ENCODE measurements around the gene TRIL. TPM values are rescaled to one million over a fixed set of nuclear protein-coding genes. Genes with fewer than 3 reads are reported as not detected.

The TRIL gene
- total and polyA plus RNA-seq, 9 of the 15 experiments (the other 6 are each of a cell fraction or from before 2014, with no cell fraction given): not detected

DNA sequence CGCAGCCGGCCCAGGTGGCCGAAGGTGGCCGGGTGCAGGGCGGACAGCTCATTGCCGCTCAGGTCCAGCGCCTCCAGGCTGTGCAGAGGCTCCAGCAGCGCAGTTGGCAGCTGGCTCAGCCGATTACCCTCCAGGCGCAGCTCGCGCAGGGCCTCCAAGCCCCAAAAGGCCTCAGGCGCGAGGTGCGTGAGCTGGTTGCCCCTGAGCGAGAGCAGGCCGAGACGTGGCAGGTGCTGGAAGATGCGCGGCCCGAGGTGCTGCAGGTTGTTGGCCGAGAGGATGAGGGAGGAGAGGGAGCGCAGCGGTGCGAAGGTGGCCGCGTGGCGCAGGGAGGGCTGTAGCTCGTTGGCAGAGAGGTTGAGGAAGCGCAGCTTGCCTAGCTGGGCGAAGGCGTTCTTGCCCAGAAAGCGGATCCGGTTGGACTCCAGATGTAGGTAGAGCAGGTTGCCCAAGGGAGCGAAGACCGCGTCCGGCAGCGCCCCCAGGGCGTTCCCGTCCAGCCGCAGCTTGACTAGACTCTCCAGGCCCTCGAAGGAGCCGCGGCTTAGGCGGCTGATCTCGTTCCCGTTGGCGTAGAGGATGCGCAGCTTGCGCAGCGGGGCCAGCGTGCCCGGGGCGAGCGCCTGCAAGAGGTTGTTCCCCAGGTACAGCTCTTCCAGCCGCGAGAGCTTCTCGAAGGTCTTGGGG lies 923 bp downstream of the TRIL start:
- in situ Hi-C loops (cut with MboI): no loop called here
- ChIA-PET POLR2A (no interaction called here), CTCF (ENCODE audit: low intra/inter-chr PET ratio) (no interaction called here)
- FAIRE-seq (no peak), DNase-seq (ENCODE audit: extremely low read depth in 1 of 4, low spot score in 3 of 4) (no peak), ATAC-seq (no peak)
- Histone ChIP-seq H3K79me2 (ENCODE audit: control insufficient read depth, insufficient read depth, low read length) (no peaks in the 10 kb centered on the region), H4K20me1 (replicated peaks; ENCODE audit: control insufficient read depth, insufficient read depth, low read length) (no peaks in the 10 kb centered on the region), H3K9ac (ENCODE audit: insufficient read depth in 1 of 2, low read depth in 2 of 2, low read length in 2 of 2) (no peak overlapping the region), H3K4me3 (no peak overlapping the region), H3K4me1 (replicated peaks in 1 of 2; ENCODE audit: control insufficient read depth in 2 of 2, insufficient read depth in 2 of 2, low read length in 2 of 2) (no peaks in the 10 kb centered on the region), H3K9me1 (ENCODE audit: control insufficient read depth, insufficient read depth, low read length) (no peaks in the 10 kb centered on the region), H3K4me2 (ENCODE audit: insufficient read depth, low read length) (no peak overlapping the region), H3K9me3 (replicated peaks; ENCODE audit: control insufficient read depth, insufficient read depth, low read depth, low read length) (no peaks in the 10 kb centered on the region), H2AFZ (ENCODE audit: low read depth, low read length) (no peak overlapping the region), H3K36me3 (ENCODE audit: control insufficient read depth, insufficient read depth, low read length) (no peaks in the 10 kb centered on the region), H3K27ac (ENCODE audit: extremely low read depth, low read depth, low read length) (no peak overlapping the region), H3K27me3 (ENCODE audit: control insufficient read depth in 2 of 2, insufficient read depth in 2 of 2, low read length in 2 of 2) (no peaks in the 10 kb centered on the region)
- 61% methylated on average over 34 of the region's 59 CpGs for WGBS (ENCODE audit: insufficient coverage, low coverage, missing lambda C conversion rate)
- intact Hi-C loops (cut with micrococcal nuclease): no loop called here
- BruUV-seq (replicated peaks): no TSS peak
- no peak for TF ChIP-seq FOXK2 (conservative IDR thresholded peaks at IDR 0.05 in 1 of 2, IDR thresholded peaks at IDR 0.05 in 1 of 2; ENCODE audit: low read depth in 2 of 2)
- TF ChIP-seq ZFP30 (CRISPR knock-in tag; IDR thresholded peaks at IDR 0.05; ENCODE audit: borderline replicate concordance): no peak
- TF ChIP-seq ZBTB7A (IDR thresholded peaks at IDR 0.05; ENCODE audit: borderline replicate concordance, control insufficient read depth, low read depth, low read length): no peak
- no peak for TF ChIP-seq ETV1 (tag; conservative IDR thresholded peaks at IDR 0.05; ENCODE audit: low read depth)
- TF ChIP-seq, protein P1, sequence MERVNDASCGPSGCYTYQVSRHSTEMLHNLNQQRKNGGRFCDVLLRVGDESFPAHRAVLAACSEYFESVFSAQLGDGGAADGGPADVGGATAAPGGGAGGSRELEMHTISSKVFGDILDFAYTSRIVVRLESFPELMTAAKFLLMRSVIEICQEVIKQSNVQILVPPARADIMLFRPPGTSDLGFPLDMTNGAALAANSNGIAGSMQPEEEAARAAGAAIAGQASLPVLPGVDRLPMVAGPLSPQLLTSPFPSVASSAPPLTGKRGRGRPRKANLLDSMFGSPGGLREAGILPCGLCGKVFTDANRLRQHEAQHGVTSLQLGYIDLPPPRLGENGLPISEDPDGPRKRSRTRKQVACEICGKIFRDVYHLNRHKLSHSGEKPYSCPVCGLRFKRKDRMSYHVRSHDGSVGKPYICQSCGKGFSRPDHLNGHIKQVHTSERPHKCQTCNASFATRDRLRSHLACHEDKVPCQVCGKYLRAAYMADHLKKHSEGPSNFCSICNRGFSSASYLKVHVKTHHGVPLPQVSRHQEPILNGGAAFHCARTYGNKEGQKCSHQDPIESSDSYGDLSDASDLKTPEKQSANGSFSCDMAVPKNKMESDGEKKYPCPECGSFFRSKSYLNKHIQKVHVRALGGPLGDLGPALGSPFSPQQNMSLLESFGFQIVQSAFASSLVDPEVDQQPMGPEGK (CRISPR knock-in tag; IDR thresholded peaks at IDR 0.05; ENCODE audit: borderline replicate concordance): no peak
- TF ChIP-seq SMAD4 (CRISPR knock-in tag; conservative IDR thresholded peaks at IDR 0.05): no peak

All from K562 (cell line).